HG03135 (cell line): Measurements from ENCODE around the gene SMIM15.
"Not testable (repeated sequence)": the region's sequence is repeated elsewhere in the genome, so short reads cannot be mapped to it uniquely, and the experiment has no call there.

Experiments
- ATAC-seq: cut with Tn5 transposase; IDR thresholded peaks from one replicate; pipeline ENCODE4 v1.9.1; 2021; ENCODE audit warnings: mild to moderate bottlenecking, moderate library complexity; ENCODE audit not compliant: unreplicated experiment

The SMIM15 gene

GRCh38 chr5:61162010-61162831 is at the start of gene SMIM15:
SMIM15 (minus strand) TSS chr5:61162468; CDS start chr5:61160171, 2,297 bp downstream.
- ATAC-seq: peak; percentile 98

- no peak for ATAC-seq
These were observed 45.6 kb upstream of the SMIM15 start for GRCh38 chr5:61207884-61208283.

- no peak for ATAC-seq
These were observed 42.7 kb upstream of the SMIM15 start for GRCh38 chr5:61205013-61205412.

GRCh38 chr5:61202213-61202612 is 39.9 kb upstream of the SMIM15 start:
- ATAC-seq: no peak

- ATAC-seq: no peak
These were observed 38.4 kb upstream of the SMIM15 start for GRCh38 chr5:61200582-61201155.

GRCh38 chr5:61198606-61199005 is 36.3 kb upstream of the SMIM15 start:
- no peak for ATAC-seq

GRCh38 chr5:61187826-61188225 is 25.6 kb upstream of the SMIM15 start:
- ATAC-seq: not testable (repeated sequence)

GRCh38 chr5:61187352-61187751 is 25.1 kb upstream of the SMIM15 start:
- not testable (repeated sequence) for ATAC-seq

- ATAC-seq: no peak
These were observed 24.4 kb upstream of the SMIM15 start for GRCh38 chr5:61186634-61187033.

GRCh38 chr5:61184708-61185107 is 22.4 kb upstream of the SMIM15 start:
- no peak for ATAC-seq

- no peak for ATAC-seq
These were observed 21.3 kb upstream of the SMIM15 start for GRCh38 chr5:61183538-61183937.

GRCh38 chr5:61182449-61182848 is 20.2 kb upstream of the SMIM15 start:
- ATAC-seq: no peak

- ATAC-seq: no peak
These were observed 18.6 kb upstream of the SMIM15 start for GRCh38 chr5:61180886-61181285.

- ATAC-seq: no peak
These were observed 16.4 kb upstream of the SMIM15 start for GRCh38 chr5:61178702-61179101.

GRCh38 chr5:61177716-61178115 is 15.4 kb upstream of the SMIM15 start:
- peak; percentile 93 for ATAC-seq

GRCh38 chr5:61177070-61177469 is 14.8 kb upstream of the SMIM15 start:
- no peak for ATAC-seq

- no peak for ATAC-seq
These were observed 14.4 kb upstream of the SMIM15 start for GRCh38 chr5:61176631-61177030.

- ATAC-seq: no peak
These were observed 9.2 kb upstream of the SMIM15 start for GRCh38 chr5:61171479-61171878.

GRCh38 chr5:61168951-61169350 is 6.7 kb upstream of the SMIM15 start:
- no peak for ATAC-seq

GRCh38 chr5:61167382-61167781 is 5.1 kb upstream of the SMIM15 start:
- no peak for ATAC-seq

- ATAC-seq: no peak
These were observed 1.6 kb upstream of the SMIM15 start for GRCh38 chr5:61163905-61164304.

GRCh38 chr5:61162832-61163567 is 732 bp upstream of the SMIM15 start:
- no peak for ATAC-seq
